ENCODE measurements around the gene ACACA.

ACACA gene

GRCh38 chr17:37430051-37430627 is 23.5 kb upstream of the ACACA start:
- no peak for TF ChIP-seq CSDC2 (CRISPR knock-in tag; IDR thresholded peaks at IDR 0.05)
- no peak for TF ChIP-seq ZC3H10 (CRISPR knock-in tag; IDR thresholded peaks at IDR 0.05)
- TF ChIP-seq PPARA (CRISPR knock-in tag; IDR thresholded peaks at IDR 0.05; ENCODE audit: borderline replicate concordance), result no peak
- no peak for TF ChIP-seq OSR1 (CRISPR knock-in tag; IDR thresholded peaks at IDR 0.05)
- TF ChIP-seq POU6F1 (CRISPR knock-in tag; IDR thresholded peaks at IDR 0.05; ENCODE audit: borderline replicate concordance, low read depth), result no peak
- no peak for TF ChIP-seq BACH2 (CRISPR knock-in tag; IDR thresholded peaks at IDR 0.05; ENCODE audit: borderline replicate concordance)
- TF ChIP-seq TCF4 (CRISPR knock-in tag; IDR thresholded peaks at IDR 0.05; ENCODE audit: borderline replicate concordance), result no peak
- no peak for TF ChIP-seq ZFP30 (CRISPR knock-in tag; IDR thresholded peaks at IDR 0.05)
- TF ChIP-seq SNAI2 (CRISPR knock-in tag; IDR thresholded peaks at IDR 0.05), result no peak
- TF ChIP-seq CSRNP3 (CRISPR knock-in tag; IDR thresholded peaks at IDR 0.05), result no peak
- no peak for TF ChIP-seq ZNF8 (CRISPR knock-in tag; IDR thresholded peaks at IDR 0.05)
- no peak for TF ChIP-seq ZNF70 (CRISPR knock-in tag; IDR thresholded peaks at IDR 0.05)
- no peak for TF ChIP-seq GLIS3 (CRISPR knock-in tag; IDR thresholded peaks at IDR 0.05)
- TF ChIP-seq ZNF565 (CRISPR knock-in tag; conservative IDR thresholded peaks at IDR 0.05; ENCODE audit: low read depth), result no peak
- no peak for TF ChIP-seq PATZ1 (CRISPR knock-in tag; IDR thresholded peaks at IDR 0.05; ENCODE audit: borderline replicate concordance)
- TF ChIP-seq TOX (CRISPR knock-in tag; IDR thresholded peaks at IDR 0.05; ENCODE audit: borderline replicate concordance), result no peak
- TF ChIP-seq ISL1 (CRISPR knock-in tag; IDR thresholded peaks at IDR 0.05), result no peak
- TF ChIP-seq ARNTL (CRISPR knock-in tag; IDR thresholded peaks at IDR 0.05; ENCODE audit: borderline replicate concordance, low read depth), result no peak
- ATAC-seq, result no peak; the same call in 2 of the 3 replicates

- no peak for ATAC-seq
- TF ChIP-seq ESRRG (CRISPR knock-in tag; IDR thresholded peaks at IDR 0.05) (no peak), ZC3H10 (CRISPR knock-in tag; IDR thresholded peaks at IDR 0.05) (no peak), PATZ1 (CRISPR knock-in tag; IDR thresholded peaks at IDR 0.05; ENCODE audit: borderline replicate concordance) (no peak), CREB5 (CRISPR knock-in tag; IDR thresholded peaks at IDR 0.05; ENCODE audit: low read depth) (no peak)
Observed at GRCh38 chr17:37429453-37429852, 22.8 kb upstream of the ACACA start.

GRCh38 chr17:37429039-37429438 is 22.4 kb upstream of the ACACA start:
- TF ChIP-seq GLIS3 (CRISPR knock-in tag; IDR thresholded peaks at IDR 0.05) (no peak), CSRNP3 (CRISPR knock-in tag; IDR thresholded peaks at IDR 0.05) (no peak), TSHZ2 (CRISPR knock-in tag; IDR thresholded peaks at IDR 0.05) (no peak), TCF4 (CRISPR knock-in tag; IDR thresholded peaks at IDR 0.05; ENCODE audit: borderline replicate concordance) (no peak), BACH2 (CRISPR knock-in tag; IDR thresholded peaks at IDR 0.05; ENCODE audit: borderline replicate concordance) (no peak)
- ATAC-seq, result no peak
